Activated T-cell treated with anti-CD3 and anti-CD28 coated beads, Interleukin-2, amount 50 U/mL, for 48 hours (primary cell): ENCODE data around the gene WAC.

Experiments used
- DNase-seq, 2 experiments: peaks; one replicate each; pipeline ENCODE4 v3.0.0-alpha.2; 2020

Gene WAC

GRCh38 chr10:28669227-28670173 is 136.6 kb downstream of the WAC start:
- DNase-seq = no peak
